ENCODE data around the gene SELENOH. TPM values are rescaled to one million over a fixed set of nuclear protein-coding genes. Genes with fewer than 3 reads are reported as not detected.

The SELENOH gene
- total RNA-seq, 2 experiments from 2014 or later: 48.0 to 48.5 TPM

- Mint-ChIP-seq H3K36me3 (ENCODE audit: low read depth) (no peaks in the 10 kb centered on the region), H3K4me3 (no peak overlapping the region), H3K4me1 (ENCODE audit: low read depth) (peaks cover 34% of the 10 kb centered on the region), H3K27ac (no peak overlapping the region), H3K27me3 (no peaks in the 10 kb centered on the region), H3K9me3 (no peaks in the 10 kb centered on the region)
- H3K27ac ChIP-seq (ENCODE audit: low read depth in 1 of 2, low read length in 2 of 2): no peak overlapping the region
- TF ChIP-seq, protein P1, sequence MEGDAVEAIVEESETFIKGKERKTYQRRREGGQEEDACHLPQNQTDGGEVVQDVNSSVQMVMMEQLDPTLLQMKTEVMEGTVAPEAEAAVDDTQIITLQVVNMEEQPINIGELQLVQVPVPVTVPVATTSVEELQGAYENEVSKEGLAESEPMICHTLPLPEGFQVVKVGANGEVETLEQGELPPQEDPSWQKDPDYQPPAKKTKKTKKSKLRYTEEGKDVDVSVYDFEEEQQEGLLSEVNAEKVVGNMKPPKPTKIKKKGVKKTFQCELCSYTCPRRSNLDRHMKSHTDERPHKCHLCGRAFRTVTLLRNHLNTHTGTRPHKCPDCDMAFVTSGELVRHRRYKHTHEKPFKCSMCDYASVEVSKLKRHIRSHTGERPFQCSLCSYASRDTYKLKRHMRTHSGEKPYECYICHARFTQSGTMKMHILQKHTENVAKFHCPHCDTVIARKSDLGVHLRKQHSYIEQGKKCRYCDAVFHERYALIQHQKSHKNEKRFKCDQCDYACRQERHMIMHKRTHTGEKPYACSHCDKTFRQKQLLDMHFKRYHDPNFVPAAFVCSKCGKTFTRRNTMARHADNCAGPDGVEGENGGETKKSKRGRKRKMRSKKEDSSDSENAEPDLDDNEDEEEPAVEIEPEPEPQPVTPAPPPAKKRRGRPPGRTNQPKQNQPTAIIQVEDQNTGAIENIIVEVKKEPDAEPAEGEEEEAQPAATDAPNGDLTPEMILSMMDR (IDR thresholded peaks at IDR 0.05): no peak
- ChIA-PET POLR2A (no interaction called here), CTCF (interaction anchor here (0.5 to 0.8 kb wide), 2 partner anchors 25 to 89 kb away, joined by 3 to 4 read pairs; no protein-coding TSS in a partner anchor)
- H3K27me3 ChIP-seq (ENCODE audit: control insufficient read depth in 1 of 2, insufficient read depth in 2 of 2, low read length in 2 of 2): no peaks in the 10 kb centered on the region
- no peaks in the 10 kb centered on the region for H3K4me1 ChIP-seq (ENCODE audit: insufficient read depth, low read length)
- ATAC-seq (ENCODE audit: poor library complexity): no peak
- intact Hi-C loops (cut with DNase I, micrococcal nuclease): no loop called here
- no peaks in the 10 kb centered on the region for H3K9me3 ChIP-seq (ENCODE audit: control insufficient read depth in 1 of 2, insufficient read depth in 1 of 2, low read length in 2 of 2)
- no peak for DNase-seq
- H3K4me3 ChIP-seq (ENCODE audit: low read length): no peak overlapping the region
- no peaks in the 10 kb centered on the region for H3K36me3 ChIP-seq (ENCODE audit: insufficient read depth, low read length)
These were observed 34.8 kb downstream of the SELENOH start for GRCh38 chr11:57776031-57776521.

DNA sequence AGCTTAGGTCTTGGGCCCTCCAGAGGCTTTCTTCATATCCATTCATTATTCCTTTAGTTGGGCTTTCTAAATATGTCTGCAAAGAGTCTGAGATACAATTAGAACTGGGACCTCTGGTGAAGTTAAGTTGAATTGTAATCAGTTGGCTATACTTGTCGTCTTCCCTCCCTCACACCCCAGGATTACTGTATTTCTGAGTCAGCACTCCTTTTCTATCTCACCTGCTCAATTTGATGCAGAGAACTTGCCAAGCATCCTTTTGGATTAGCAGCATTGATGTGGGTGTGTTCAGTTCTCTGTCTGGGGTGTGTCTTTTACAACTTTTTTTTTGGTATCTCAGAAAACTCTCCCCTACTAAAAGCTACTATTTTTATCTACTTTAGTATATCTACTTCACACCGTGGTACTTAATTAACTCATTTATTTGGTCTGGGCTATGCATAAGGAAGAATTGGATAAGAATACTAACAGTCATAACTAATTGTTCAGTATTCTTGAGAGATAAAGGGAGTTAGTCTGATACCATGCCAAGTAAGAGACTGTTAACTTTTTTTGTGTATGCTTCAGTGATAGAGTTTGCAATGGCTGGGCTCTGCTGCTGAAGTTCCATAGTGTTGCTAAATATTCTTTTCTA, 35.4 kb downstream of the SELENOH start:
- Mint-ChIP-seq H3K27me3 (no peaks in the 10 kb centered on the region), H3K27ac (no peak overlapping the region), H3K36me3 (ENCODE audit: low read depth) (no peaks in the 10 kb centered on the region), H3K9me3 (no peaks in the 10 kb centered on the region), H3K4me3 (no peak overlapping the region), H3K4me1 (ENCODE audit: low read depth) (peaks cover 39% of the 10 kb centered on the region)
- Histone ChIP-seq H3K4me1 (ENCODE audit: insufficient read depth, low read length) (peaks cover 4% of the 10 kb centered on the region), H3K9me3 (ENCODE audit: control insufficient read depth in 1 of 2, insufficient read depth in 1 of 2, low read length in 2 of 2) (no peaks in the 10 kb centered on the region), H3K4me3 (ENCODE audit: low read length) (no peak overlapping the region), H3K36me3 (ENCODE audit: insufficient read depth, low read length) (no peaks in the 10 kb centered on the region), H3K27me3 (ENCODE audit: control insufficient read depth in 1 of 2, insufficient read depth in 2 of 2, low read length in 2 of 2) (no peaks in the 10 kb centered on the region), H3K27ac (ENCODE audit: low read depth in 1 of 2, low read length in 2 of 2) (no peak overlapping the region)
- intact Hi-C loops (cut with DNase I, micrococcal nuclease): no loop called here
- POLR2A ChIA-PET: no interaction called here
- TF ChIP-seq, protein P1 (IDR thresholded peaks at IDR 0.05): no peak
- CTCF ChIA-PET: interaction anchor here (0.5 to 0.8 kb wide), 2 partner anchors 24 to 89 kb away, joined by 3 to 4 read pairs; no protein-coding TSS in a partner anchor
- ATAC-seq (ENCODE audit: poor library complexity) (no peak), DNase-seq (no peak)

DNA sequence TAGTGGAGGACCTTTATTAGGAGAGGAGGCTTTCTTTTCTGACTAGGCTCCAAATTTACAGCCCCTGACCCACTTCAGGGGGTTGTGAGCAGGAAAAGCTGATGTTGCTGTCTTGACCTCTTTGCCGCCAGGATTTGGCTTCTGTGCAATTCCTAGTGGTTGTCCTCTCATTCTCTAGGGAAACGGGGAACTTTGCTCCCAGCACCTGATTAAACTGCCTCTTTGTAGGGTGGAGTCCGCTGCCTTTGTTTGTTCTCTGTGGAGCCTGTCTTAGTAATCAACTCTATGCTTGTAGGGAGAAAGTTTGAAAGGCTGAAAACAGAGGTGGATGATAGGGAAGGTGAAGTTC, 36.7 kb downstream of the SELENOH start:
- Mint-ChIP-seq H3K36me3 (ENCODE audit: low read depth) (no peaks in the 10 kb centered on the region), H3K9me3 (no peaks in the 10 kb centered on the region), H3K4me3 (no peak overlapping the region), H3K27me3 (no peaks in the 10 kb centered on the region), H3K27ac (no peak overlapping the region), H3K4me1 (ENCODE audit: low read depth) (peaks cover 41% of the 10 kb centered on the region)
- intact Hi-C loops (cut with DNase I, micrococcal nuclease): no loop called here
- no peaks in the 10 kb centered on the region for H3K27me3 ChIP-seq (ENCODE audit: control insufficient read depth in 1 of 2, insufficient read depth in 2 of 2, low read length in 2 of 2)
- no peaks in the 10 kb centered on the region for H3K9me3 ChIP-seq (ENCODE audit: control insufficient read depth in 1 of 2, insufficient read depth in 1 of 2, low read length in 2 of 2)
- DNase-seq: no peak
- TF ChIP-seq, protein P1 (IDR thresholded peaks at IDR 0.05): no peak
- H3K36me3 ChIP-seq (ENCODE audit: insufficient read depth, low read length): no peaks in the 10 kb centered on the region
- H3K4me3 ChIP-seq (ENCODE audit: low read length): no peak overlapping the region
- ChIA-PET POLR2A (interaction anchor here (1.1 kb wide), 1 partner anchor 17 kb away, joined by 3 read pairs; the partner anchor contains the start of gene CTNND1), CTCF (no interaction called here)
- H3K4me1 ChIP-seq (ENCODE audit: insufficient read depth, low read length): peaks cover 5% of the 10 kb centered on the region
- ATAC-seq (ENCODE audit: poor library complexity): no peak
- H3K27ac ChIP-seq (ENCODE audit: low read depth in 1 of 2, low read length in 2 of 2): no peak overlapping the region

All from CD4-positive, alpha-beta T cell (primary cell).